GM18526 (cell line): ENCODE measurements around the gene STK11.
A peak's percentile ranks its signal among the peaks of the same experiment; 100 is the strongest.

Experiments
- POLR2A ChIP-seq: IDR thresholded peaks from 3 replicates; pipeline ENCODE4 v1.6.1; 2011; ENCODE audit not compliant: insufficient read length; ENCODE audit errors: extremely low read depth

Gene STK11

DNA sequence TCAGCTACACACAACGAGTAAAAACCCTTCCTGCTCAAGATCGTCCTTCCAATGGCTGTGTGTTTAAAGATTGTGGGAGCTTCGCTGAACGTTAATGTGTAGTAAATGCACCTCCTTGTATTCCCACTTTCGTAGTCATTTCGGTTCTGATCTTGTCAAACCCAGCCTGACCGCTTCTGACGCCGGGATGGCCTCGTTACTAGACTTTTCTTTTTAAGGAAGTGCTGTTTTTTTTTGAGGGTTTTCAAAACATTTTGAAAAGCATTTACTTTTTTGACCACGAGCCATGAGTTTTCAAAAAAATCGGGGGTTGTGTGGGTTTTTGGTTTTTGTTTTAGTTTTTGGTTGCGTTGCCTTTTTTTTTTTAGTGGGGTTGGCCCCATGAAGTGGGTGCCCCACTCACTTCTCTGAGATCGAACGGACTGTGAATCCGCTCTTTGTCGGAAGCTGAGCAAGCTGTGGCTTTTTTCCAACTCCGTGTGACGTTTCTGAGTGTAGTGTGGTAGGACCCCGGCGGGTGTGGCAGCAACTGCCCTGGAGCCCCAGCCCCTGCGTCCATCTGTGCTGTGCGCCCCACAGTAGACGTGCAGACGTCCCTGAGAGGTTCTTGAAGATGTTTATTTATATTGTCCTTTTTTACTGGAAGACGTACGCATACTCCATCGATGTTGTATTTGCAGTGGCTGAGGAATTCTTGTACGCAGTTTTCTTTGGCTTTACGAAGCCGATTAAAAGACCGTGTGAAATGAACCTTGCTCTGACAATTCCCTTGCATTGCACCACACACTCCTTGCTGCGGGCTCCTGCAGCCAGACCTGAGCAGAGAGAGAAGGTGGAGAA is 67.1 kb downstream of the STK11 start:
- no peak for TF ChIP-seq POLR2A

DNA sequence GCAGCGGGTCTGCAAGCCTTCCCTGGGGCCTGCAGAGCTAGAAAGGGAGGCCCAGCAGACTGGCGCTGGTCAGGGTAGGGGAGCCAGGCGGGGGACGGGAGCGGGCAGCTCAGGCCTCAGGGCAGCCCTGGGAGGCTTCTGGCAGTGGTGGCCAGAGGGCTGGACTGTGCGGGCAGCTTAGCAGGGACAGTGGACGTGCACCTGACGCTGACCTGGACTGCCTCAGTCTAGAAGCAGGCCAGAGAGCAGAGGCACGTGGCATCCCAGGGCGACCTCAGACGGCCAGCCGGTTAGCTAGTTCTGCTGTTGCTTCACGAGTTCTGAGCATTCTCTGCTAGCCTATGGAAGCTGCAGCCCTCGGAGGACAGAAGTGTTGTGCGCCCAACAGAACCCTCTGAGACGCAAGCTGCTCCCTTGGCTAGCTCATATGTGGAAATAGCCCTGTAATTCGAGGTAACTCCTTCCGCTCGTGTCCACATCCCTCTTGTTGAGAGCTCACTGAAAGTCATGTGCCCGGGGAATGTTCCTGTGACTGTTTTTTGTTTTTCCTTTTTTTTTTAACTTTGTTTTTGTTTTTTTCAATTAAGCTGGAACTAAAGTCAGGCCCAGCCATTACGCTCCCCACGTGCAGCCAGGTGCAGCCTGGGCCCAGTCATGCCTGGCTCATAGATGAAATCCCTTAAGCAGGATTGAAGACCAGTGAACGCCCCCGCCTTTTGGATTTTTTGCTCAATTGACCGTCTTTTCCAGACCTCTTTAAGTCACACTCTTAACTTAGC is 67.9 kb downstream of the STK11 start:
- TF ChIP-seq POLR2A: no peak

DNA sequence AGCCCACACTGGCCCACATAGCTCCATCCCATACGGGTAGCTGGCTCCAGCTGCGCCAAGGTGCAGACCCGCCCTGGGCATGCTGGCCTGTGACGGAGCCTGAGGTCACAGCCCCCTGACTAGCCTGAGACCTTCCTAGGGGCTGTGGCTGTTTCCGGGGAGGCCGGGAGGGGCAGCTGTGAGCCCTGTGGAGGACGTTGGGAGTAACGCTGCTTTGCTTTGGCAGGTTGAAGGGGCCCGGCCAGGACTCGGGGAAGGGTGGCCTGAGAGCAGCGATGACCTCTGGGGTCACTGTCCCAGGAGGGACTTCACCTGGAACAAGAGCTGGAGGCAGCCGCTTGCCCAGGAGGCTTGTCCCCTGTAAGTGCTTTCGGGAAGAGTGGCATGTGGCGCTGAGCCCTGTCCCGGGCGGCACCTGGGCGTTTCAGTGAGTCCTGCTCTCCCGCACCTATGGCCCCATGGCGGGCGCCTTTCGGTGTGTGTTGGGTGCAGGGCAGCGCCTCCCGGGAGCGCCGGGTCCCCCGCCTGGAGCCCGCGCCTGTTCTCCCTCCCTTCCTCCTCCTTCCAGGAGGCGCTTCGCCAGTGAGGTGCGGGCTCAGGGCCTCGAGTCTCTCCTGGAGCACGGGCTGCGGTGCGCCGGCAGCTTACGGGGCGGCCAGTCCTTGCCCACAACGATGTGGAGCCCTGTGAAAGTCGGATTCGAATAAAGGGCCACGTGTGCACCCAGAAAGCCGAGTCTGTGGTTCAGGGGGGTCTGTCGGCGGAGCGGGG is 68.7 kb downstream of the STK11 start:
- TF ChIP-seq POLR2A: peak; percentile 11

DNA sequence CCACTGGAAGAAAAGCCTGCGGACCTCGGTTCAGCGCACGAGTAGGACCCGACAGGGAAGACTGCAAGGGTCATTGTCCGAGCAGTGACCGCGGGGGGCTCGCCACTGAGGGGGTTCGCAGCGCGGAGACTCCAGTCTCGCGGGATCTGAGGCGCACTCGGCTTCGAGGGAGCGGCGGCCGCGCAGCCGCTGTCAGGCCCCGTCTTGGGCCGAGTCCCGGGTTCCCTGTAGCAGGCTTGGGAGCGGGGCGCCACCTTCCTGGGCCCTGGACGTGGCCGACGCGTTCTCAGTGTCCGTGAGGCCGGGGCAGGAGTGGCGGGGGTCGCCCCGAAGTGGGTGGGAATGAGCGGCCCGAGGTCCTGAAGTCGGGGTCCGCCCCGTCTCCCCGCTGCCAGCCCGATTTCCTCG is 69.3 kb downstream of the STK11 start:
- no peak for TF ChIP-seq POLR2A

DNA sequence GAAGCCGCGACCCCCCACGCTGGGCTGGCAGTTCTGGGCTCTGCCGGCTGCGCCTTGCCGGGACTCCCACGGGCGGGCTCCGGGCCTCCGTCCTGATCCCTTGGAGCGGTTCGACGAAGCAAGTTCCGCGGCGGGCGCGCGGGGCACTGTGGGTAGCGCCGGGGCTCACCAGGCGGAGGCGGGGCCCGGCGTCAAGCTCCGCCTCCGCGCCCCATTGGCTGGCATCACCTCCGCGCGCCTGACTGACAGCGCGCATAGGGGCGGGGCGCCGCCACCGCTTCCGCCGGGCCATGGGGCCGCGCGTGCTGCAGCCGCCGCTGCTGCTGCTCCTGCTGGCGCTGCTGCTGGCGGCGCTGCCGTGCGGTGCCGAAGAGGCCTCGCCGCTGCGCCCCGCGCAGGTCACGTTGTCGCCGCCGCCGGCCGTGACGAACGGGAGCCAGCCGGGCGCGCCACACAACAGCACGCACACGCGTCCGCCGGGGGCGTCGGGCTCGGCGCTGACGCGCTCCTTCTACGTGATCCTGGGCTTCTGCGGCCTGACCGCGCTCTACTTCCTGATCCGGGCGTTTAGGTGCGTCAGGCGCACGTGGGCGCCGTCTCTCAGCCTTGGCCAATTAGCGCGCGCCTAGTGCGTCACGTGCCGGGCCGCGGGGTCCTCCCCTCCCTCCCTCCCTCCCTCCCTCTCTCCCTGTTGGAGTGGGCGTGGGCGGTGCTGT is 69.8 kb downstream of the STK11 start, which contains the start of gene FAM174C:
Gene FAM174C (plus strand): TSS at position 271 of the 716 bp plus-strand sequence. CDS start 20 bp downstream, at position 291.
- TF ChIP-seq POLR2A: peak; percentile 90

DNA sequence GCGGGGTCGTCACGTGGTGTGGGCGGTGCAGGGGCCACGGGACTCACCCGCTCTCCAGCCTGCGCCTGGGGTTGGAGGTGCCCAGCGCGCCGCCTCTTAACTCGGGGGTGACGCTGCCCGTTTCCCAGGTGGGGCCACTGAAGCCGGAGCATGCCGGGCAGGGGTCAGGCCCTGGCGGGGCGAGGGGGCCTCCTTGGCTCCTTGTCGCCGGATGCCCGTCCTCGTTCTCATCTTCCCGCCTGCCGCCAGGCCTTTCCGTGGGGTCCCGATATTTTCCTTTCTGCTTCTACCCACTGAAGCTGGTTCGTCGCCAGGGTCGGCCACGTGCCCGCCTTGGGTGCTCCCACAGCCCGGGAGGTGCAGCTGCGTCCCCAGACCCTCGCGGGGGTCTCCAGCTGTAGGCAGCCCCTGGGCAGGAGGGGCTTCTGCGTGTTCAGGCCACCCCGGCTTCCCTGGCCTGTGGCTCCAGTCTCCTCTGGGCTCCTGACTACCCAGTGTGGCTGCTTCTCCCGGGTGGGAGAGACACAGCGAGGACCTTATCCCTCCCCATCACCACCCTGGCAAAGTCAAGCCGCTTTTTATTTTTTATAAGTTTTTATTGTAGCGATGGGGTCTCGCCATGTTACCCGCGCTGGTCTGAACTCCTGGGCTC is 70.5 kb downstream of the STK11 start:
- no peak for TF ChIP-seq POLR2A

DNA sequence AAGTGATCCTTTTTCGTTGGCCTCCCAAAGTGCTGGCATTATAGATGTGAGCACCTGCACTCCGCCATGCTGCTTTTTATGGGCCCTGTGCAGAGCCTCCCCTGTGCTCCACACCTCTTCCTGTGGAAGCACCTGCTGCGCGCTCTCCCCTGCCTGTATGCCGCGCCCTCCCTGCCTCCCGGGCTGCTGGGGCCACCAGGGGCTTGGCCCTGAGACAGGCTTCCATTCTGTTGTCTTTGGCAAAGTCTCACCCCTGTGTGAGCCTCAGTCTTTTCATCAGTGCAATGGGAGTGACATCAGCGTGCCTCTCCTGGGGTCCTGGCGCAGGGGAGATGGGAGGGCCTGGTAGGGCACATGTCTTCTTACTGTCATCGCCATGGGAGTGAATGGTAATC is 71.0 kb downstream of the STK11 start:
- TF ChIP-seq POLR2A: no peak

DNA sequence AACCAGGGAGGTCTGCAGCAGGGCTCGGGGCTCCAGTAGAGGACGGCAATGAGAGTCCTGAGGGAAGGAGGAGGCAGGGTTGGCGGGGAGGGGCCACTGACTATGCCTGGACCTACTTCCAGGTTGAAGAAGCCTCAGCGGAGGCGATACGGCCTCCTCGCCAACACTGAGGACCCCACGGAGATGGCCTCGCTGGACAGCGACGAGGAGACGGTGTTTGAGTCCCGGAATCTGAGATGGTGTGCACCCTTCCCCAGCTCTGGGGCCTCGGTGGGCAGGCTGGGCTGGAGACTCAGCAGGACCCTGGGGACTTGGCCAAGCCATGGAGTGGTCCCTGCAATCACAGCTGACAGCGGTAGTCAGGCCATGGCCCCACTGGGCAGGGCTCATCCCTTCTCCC is 71.5 kb downstream of the STK11 start:
- no peak for TF ChIP-seq POLR2A
